ENCODE measurements around the gene ARAP3. TPM values are rescaled to one million over a fixed set of nuclear protein-coding genes. Genes with fewer than 3 reads are reported as not detected.

The ARAP3 gene
- total and polyA plus RNA-seq, 9 of the 15 experiments (the other 6 are each of a cell fraction or from before 2014, with no cell fraction given) = 0.83 to 25.7 (median 6.4) TPM

- TF ChIP-seq DEAF1 (CRISPR knock-in tag; IDR thresholded peaks at IDR 0.05) (peak; percentile 98), KDM2B (CRISPR knock-in tag; IDR thresholded peaks at IDR 0.05) (peak; percentile 60; the same call in 1 of the 2 replicates), CHD1 (IDR thresholded peaks at IDR 0.05; ENCODE audit: low read length) (no peak), MITF (IDR thresholded peaks at IDR 0.05) (no peak), MYC (IDR thresholded peaks at IDR 0.05; ENCODE audit: low read depth, low read length) (peak; percentile 99), MYC (CRISPR knock-in tag; IDR thresholded peaks at IDR 0.05; ENCODE audit: borderline replicate concordance, low read depth) (peak; percentile 81; the same call in 1 of the 2 replicates), HNRNPL (IDR thresholded peaks at IDR 0.05; ENCODE audit: low read depth, low read length) (no peak), ZKSCAN8 (CRISPR knock-in tag; IDR thresholded peaks at IDR 0.05) (no peak), BRCA1 (IDR thresholded peaks at IDR 0.05) (no peak), BRCA1 (CRISPR knock-in tag; IDR thresholded peaks at IDR 0.05) (no peak), U2AF1 (optimal IDR thresholded peaks at IDR 0.05; ENCODE audit: low read depth, low read length) (peak; percentile 48), KLF6 (CRISPR knock-in tag; IDR thresholded peaks at IDR 0.05; ENCODE audit: borderline replicate concordance) (no peak), SMC3 (conservative IDR thresholded peaks at IDR 0.05; ENCODE audit: insufficient read depth, low read depth, low read length) (peak; percentile 88), CBX8 (IDR thresholded peaks at IDR 0.05; ENCODE audit: borderline replicate concordance, extremely low read depth, low read depth, low read length, poor library complexity, severe bottlenecking) (no peak), SRSF7 (optimal IDR thresholded peaks at IDR 0.05; ENCODE audit: low read depth, low read length) (no peak), XRCC3 (IDR thresholded peaks at IDR 0.05) (no peak), BCOR (IDR thresholded peaks at IDR 0.05) (no peak), NR4A1 (CRISPR knock-in tag; IDR thresholded peaks at IDR 0.05) (peak; percentile 74; the same call in 1 of the 2 replicates), NR4A1 (tag; IDR thresholded peaks at IDR 0.05) (no peak), ATF4 (CRISPR knock-in tag; IDR thresholded peaks at IDR 0.05) (no peak), ZBTB17 (CRISPR knock-in tag; IDR thresholded peaks at IDR 0.05) (peak; percentile 50; the same call in 1 of the 2 replicates), GABPB2 (CRISPR knock-in tag; conservative IDR thresholded peaks at IDR 0.05) (no peak), GMEB1 (CRISPR knock-in tag; IDR thresholded peaks at IDR 0.05) (peak; percentile 79), L3MBTL2 (IDR thresholded peaks at IDR 0.05) (peak; percentile 82; the same call in 1 of the 2 replicates)
Measured at GRCh38 chr5:141618804-141619554, 63.1 kb downstream of the ARAP3 start, which contains the start of gene DIAPH1 (continued).

Measured in K562 (cell line).